Measurements from ENCODE around the gene KCNK2. TPM values are rescaled to one million over a fixed set of nuclear protein-coding genes. Genes with fewer than 3 reads are reported as not detected.
A peak's percentile ranks its signal among the peaks of the same experiment; 100 is the strongest.

KCNK2 gene
- total RNA-seq, 1 donor = 86.9 TPM

- H3K4me3 ChIP-seq (ENCODE audit: insufficient read depth, low read length) = peak overlapping the region; percentile 39
- H4K20me1 ChIP-seq (ENCODE audit: insufficient read depth, low read length) = peaks cover 3% of the 10 kb centered on the region
- peak; percentile 31 for DNase-seq (ENCODE audit: insufficient read length, low spot score, missing footprints)
- no peak overlapping the region for H2AFZ ChIP-seq (ENCODE audit: low read length)
- H3K36me3 ChIP-seq (ENCODE audit: insufficient read depth, low read length) = peaks cover 5% of the 10 kb centered on the region
- peaks cover 32% of the 10 kb centered on the region for H3K4me1 ChIP-seq (ENCODE audit: insufficient read depth, low read length)
- H3K27ac ChIP-seq (ENCODE audit: low read depth, low read length) = peak overlapping the region; percentile 84
- TF ChIP-seq CTCF (IDR thresholded peaks at IDR 0.05; ENCODE audit: extremely low read depth, low read depth, low read length) = no peak
- no peaks in the 10 kb centered on the region for H3K27me3 ChIP-seq (ENCODE audit: insufficient read depth, low read length)
- H3K79me2 ChIP-seq (ENCODE audit: insufficient read depth, low read length) = peaks cover 55% of the 10 kb centered on the region
- peak overlapping the region; percentile 80 for H3K4me2 ChIP-seq (ENCODE audit: insufficient read depth, low read length)
- H3K9me3 ChIP-seq (ENCODE audit: low read depth, low read length) = no peaks in the 10 kb centered on the region
Observed at GRCh38 chr1:215114154-215114933, 31.8 kb downstream of the KCNK2 start.

GRCh38 chr1:215115760-215116159 lies 33.2 kb downstream of the KCNK2 start:
- Histone ChIP-seq H3K27ac (ENCODE audit: low read depth, low read length) (no peak overlapping the region), H3K79me2 (ENCODE audit: insufficient read depth, low read length) (peaks cover 46% of the 10 kb centered on the region), H4K20me1 (ENCODE audit: insufficient read depth, low read length) (peaks cover 3% of the 10 kb centered on the region), H3K27me3 (ENCODE audit: insufficient read depth, low read length) (no peaks in the 10 kb centered on the region), H3K4me3 (ENCODE audit: insufficient read depth, low read length) (no peak overlapping the region), H2AFZ (ENCODE audit: low read length) (no peak overlapping the region), H3K4me1 (ENCODE audit: insufficient read depth, low read length) (peaks cover 32% of the 10 kb centered on the region), H3K36me3 (ENCODE audit: insufficient read depth, low read length) (peaks cover 5% of the 10 kb centered on the region), H3K4me2 (ENCODE audit: insufficient read depth, low read length) (no peak overlapping the region), H3K9me3 (ENCODE audit: low read depth, low read length) (no peaks in the 10 kb centered on the region)
- no peak for TF ChIP-seq CTCF (IDR thresholded peaks at IDR 0.05; ENCODE audit: extremely low read depth, low read depth, low read length)
- DNase-seq (ENCODE audit: insufficient read length, low spot score, missing footprints) = no peak

- Histone ChIP-seq H3K9me3 (ENCODE audit: low read depth, low read length) (no peaks in the 10 kb centered on the region), H4K20me1 (ENCODE audit: insufficient read depth, low read length) (peaks cover 3% of the 10 kb centered on the region), H3K4me3 (ENCODE audit: insufficient read depth, low read length) (no peak overlapping the region), H3K36me3 (ENCODE audit: insufficient read depth, low read length) (no peaks in the 10 kb centered on the region), H3K4me2 (ENCODE audit: insufficient read depth, low read length) (no peak overlapping the region), H3K27ac (ENCODE audit: low read depth, low read length) (no peak overlapping the region), H3K4me1 (ENCODE audit: insufficient read depth, low read length) (peaks cover 24% of the 10 kb centered on the region), H3K79me2 (ENCODE audit: insufficient read depth, low read length) (peaks cover 27% of the 10 kb centered on the region), H2AFZ (ENCODE audit: low read length) (no peak overlapping the region), H3K27me3 (ENCODE audit: insufficient read depth, low read length) (no peaks in the 10 kb centered on the region)
- TF ChIP-seq CTCF (IDR thresholded peaks at IDR 0.05; ENCODE audit: extremely low read depth, low read depth, low read length) = no peak
- DNase-seq (ENCODE audit: insufficient read length, low spot score, missing footprints) = no peak
Observed at GRCh38 chr1:215118081-215118480, 35.5 kb downstream of the KCNK2 start.

- no peak overlapping the region for H3K4me2 ChIP-seq (ENCODE audit: insufficient read depth, low read length)
- no peak overlapping the region for H3K4me3 ChIP-seq (ENCODE audit: insufficient read depth, low read length)
- DNase-seq (ENCODE audit: insufficient read length, low spot score, missing footprints) = no peak
- H3K9me3 ChIP-seq (ENCODE audit: low read depth, low read length) = no peaks in the 10 kb centered on the region
- H3K27ac ChIP-seq (ENCODE audit: low read depth, low read length) = no peak overlapping the region
- H3K79me2 ChIP-seq (ENCODE audit: insufficient read depth, low read length) = peaks cover 34% of the 10 kb centered on the region
- no peaks in the 10 kb centered on the region for H3K36me3 ChIP-seq (ENCODE audit: insufficient read depth, low read length)
- no peak overlapping the region for H2AFZ ChIP-seq (ENCODE audit: low read length)
- peaks cover 14% of the 10 kb centered on the region for H3K4me1 ChIP-seq (ENCODE audit: insufficient read depth, low read length)
- peaks cover 3% of the 10 kb centered on the region for H4K20me1 ChIP-seq (ENCODE audit: insufficient read depth, low read length)
- no peaks in the 10 kb centered on the region for H3K27me3 ChIP-seq (ENCODE audit: insufficient read depth, low read length)
- TF ChIP-seq CTCF (IDR thresholded peaks at IDR 0.05; ENCODE audit: extremely low read depth, low read depth, low read length) = no peak
Observed at GRCh38 chr1:215119056-215119455, 36.5 kb downstream of the KCNK2 start.
